H9 (cell line): ENCODE measurements around the gene CELF4. TPM values are rescaled to one million over a fixed set of nuclear protein-coding genes. Genes with fewer than 3 reads are reported as not detected.
A peak's percentile ranks its signal among the peaks of the same experiment; 100 is the strongest.

Experiments used
- DNase-seq: peaks from one replicate; pipeline ENCODE4 v3.0.0-alpha.2; 2017
- H2AFZ ChIP-seq: one replicate; pipeline ENCODE4 v1.6.1; 2013; ENCODE audit warnings: mild to moderate bottlenecking, low read length, control low read depth, moderate library complexity
- H2AK5ac ChIP-seq: 2 replicates; pipeline ENCODE4 v1.6.1; 2013; ENCODE audit warnings: low read length, control low read depth, mixed read lengths; ENCODE audit not compliant: insufficient read length
- H2BK120ac ChIP-seq: one replicate; pipeline ENCODE4 v1.6.1; 2013; ENCODE audit warnings: low read depth, mild to moderate bottlenecking, low read length, control low read depth, inconsistent platforms; ENCODE audit not compliant: poor library complexity, severe bottlenecking
- H2BK12ac ChIP-seq: 2 replicates; pipeline ENCODE4 v1.6.1; 2013; ENCODE audit warnings: low read length, control low read depth, mixed read lengths, low read depth; ENCODE audit not compliant: insufficient read length
- H2BK15ac ChIP-seq: 2 replicates; pipeline ENCODE4 v1.6.1; 2013; ENCODE audit warnings: low read depth, low read length, control low read depth
- H2BK20ac ChIP-seq: one replicate; pipeline ENCODE4 v1.6.1; 2013; ENCODE audit warnings: low read depth, mild to moderate bottlenecking, low read length, control low read depth, inconsistent platforms; ENCODE audit not compliant: poor library complexity, severe bottlenecking
- H2BK5ac ChIP-seq: 2 replicates; pipeline ENCODE4 v1.6.1; 2013; ENCODE audit warnings: low read length, control low read depth, mixed read lengths; ENCODE audit not compliant: insufficient read length
- H3K14ac ChIP-seq: 2 replicates; pipeline ENCODE4 v1.6.1; 2013; ENCODE audit warnings: low read length, control low read depth; ENCODE audit not compliant: insufficient read depth
- H3K18ac ChIP-seq: 2 replicates; pipeline ENCODE4 v1.6.1; 2013; ENCODE audit warnings: low read depth, mild to moderate bottlenecking, mixed read lengths, low read length, control low read depth; ENCODE audit not compliant: insufficient read length
- H3K23ac ChIP-seq: 2 replicates; pipeline ENCODE4 v1.6.1; 2013; ENCODE audit warnings: low read length, control low read depth, mixed read lengths, low read depth; ENCODE audit not compliant: insufficient read length
- H3K23me2 ChIP-seq: 2 replicates; pipeline ENCODE4 v1.6.1; 2013; ENCODE audit warnings: low read depth, mild to moderate bottlenecking, mixed read lengths, low read length, control low read depth; ENCODE audit not compliant: insufficient read length, poor library complexity, severe bottlenecking
- H3K27ac ChIP-seq: 2 replicates; pipeline ENCODE4 v1.5.1; 2013; ENCODE audit warnings: low read length, control low read depth, mixed read lengths, low read depth; ENCODE audit not compliant: insufficient read length
- H3K27me3 ChIP-seq: 2 replicates; pipeline ENCODE4 v1.6.1; 2013; ENCODE audit warnings: low read length, control low read depth, inconsistent platforms; ENCODE audit not compliant: insufficient read depth
- H3K4ac ChIP-seq: 2 replicates; pipeline ENCODE4 v1.6.1; 2013; ENCODE audit warnings: low read depth, mild to moderate bottlenecking, control low read depth, inconsistent platforms, low read length, moderate library complexity
- H3K4me1 ChIP-seq: 2 replicates; pipeline ENCODE4 v1.6.1; 2013; ENCODE audit warnings: low read length, control low read depth, inconsistent platforms; ENCODE audit not compliant: insufficient read depth
- H3K4me2 ChIP-seq: 2 replicates; pipeline ENCODE4 v1.6.1; 2013; ENCODE audit warnings: low read length, control low read depth, mixed read lengths; ENCODE audit not compliant: insufficient read length, insufficient read depth
- H3K56ac ChIP-seq: 2 replicates; pipeline ENCODE4 v1.6.1; 2013; ENCODE audit warnings: low read depth, mild to moderate bottlenecking, mixed read lengths, low read length, control low read depth; ENCODE audit not compliant: insufficient read length
- H3K79me1 ChIP-seq: 2 replicates; pipeline ENCODE4 v1.6.1; 2013; ENCODE audit warnings: low read depth, mild to moderate bottlenecking, moderate library complexity, low read length, control low read depth, inconsistent platforms; ENCODE audit not compliant: insufficient read depth, poor library complexity, severe bottlenecking
- H3K79me2 ChIP-seq: 2 replicates; pipeline ENCODE4 v1.6.1; 2013; ENCODE audit warnings: low read length, control low read depth, inconsistent platforms; ENCODE audit not compliant: insufficient read depth
- H3K9ac ChIP-seq: 2 replicates; pipeline ENCODE4 v1.6.1; 2013; ENCODE audit warnings: low read length, control low read depth, mixed read lengths; ENCODE audit not compliant: insufficient read length; ENCODE audit errors: extremely low read depth
- H3K9me3 ChIP-seq: one replicate; pipeline ENCODE4 v1.6.1; 2013; ENCODE audit warnings: low read depth, low read length, inconsistent platforms; ENCODE audit not compliant: control insufficient read depth
- H3T11ph ChIP-seq: one replicate; pipeline ENCODE4 v1.6.1; 2013; ENCODE audit warnings: mild to moderate bottlenecking, low read length, control low read depth, inconsistent platforms
- H4K20me1 ChIP-seq: one replicate; pipeline ENCODE4 v1.6.1; 2013; ENCODE audit not compliant: control insufficient read depth, insufficient read length, insufficient read depth
- H4K5ac ChIP-seq: 2 replicates; pipeline ENCODE4 v1.6.1; 2013; ENCODE audit warnings: low read depth, mild to moderate bottlenecking, mixed read lengths, low read length, control low read depth; ENCODE audit not compliant: insufficient read length
- H4K8ac ChIP-seq: replicated peaks from 2 replicates; pipeline ENCODE4 v1.6.1; 2013; ENCODE audit warnings: low read length, control low read depth, mixed read lengths, low read depth; ENCODE audit not compliant: insufficient read length
- H4K91ac ChIP-seq: 2 replicates; pipeline ENCODE4 v1.6.1; 2013; ENCODE audit warnings: low read depth, mild to moderate bottlenecking, moderate library complexity, mixed read lengths, low read length, control low read depth; ENCODE audit not compliant: insufficient read length
- H3K27ac Mint-ChIP-seq, 3 experiments: 2 replicates in 2 of 3; 3 replicates in 1 of 3; pipeline ENCODE4 v1.8.0; 2020 to 2021; ENCODE audit warnings: mixed read lengths in 3 of 3, mild to moderate bottlenecking in 1 of 3, moderate library complexity in 1 of 3
- H3K27me3 Mint-ChIP-seq: 2 replicates; pipeline ENCODE4 v1.8.0; 2021; ENCODE audit warnings: low read depth, mild to moderate bottlenecking, moderate library complexity, mixed read lengths
- H3K36me3 Mint-ChIP-seq, 3 experiments: 2 replicates in 2 of 3; 3 replicates in 1 of 3; pipeline ENCODE4 v1.8.0; 2020 to 2021; ENCODE audit warnings: low read depth in 3 of 3, mixed read lengths in 3 of 3; ENCODE audit not compliant: insufficient read depth in 1 of 3
- H3K4me1 Mint-ChIP-seq, 2 experiments: 2 replicates each; pipeline ENCODE4 v1.8.0; 2020; ENCODE audit warnings: mixed read lengths in 2 of 2
- H3K4me3 Mint-ChIP-seq, 2 experiments: 2 replicates in 1 of 2; 3 replicates in 1 of 2; pipeline ENCODE4 v1.8.0; 2020 to 2021; ENCODE audit warnings: mild to moderate bottlenecking in 2 of 2, mixed read lengths in 2 of 2, moderate library complexity in 1 of 2
- H3K9me3 Mint-ChIP-seq, 2 experiments: 2 replicates in 1 of 2; 3 replicates in 1 of 2; pipeline ENCODE4 v1.8.0; 2020; ENCODE audit warnings: mild to moderate bottlenecking in 2 of 2, mixed read lengths in 2 of 2, moderate library complexity in 1 of 2
- CTCF ChIP-seq: fragments of 200-600 bp; sonication (generic); conservative IDR thresholded peaks from 3 replicates; pipeline ENCODE4 v1.8.0; 2021; ENCODE audit warnings: antibody characterized with exemption, mild to moderate bottlenecking
- WGBS: extraction: QIAGEN DNeasy Blood & Tissue Kit; methylation state at CpG from one replicate; pipeline ENCODE4 v1.1.7; 2013; ENCODE audit warnings: missing lambda C conversion rate, low lambda C conversion rate, mixed read lengths; ENCODE audit not compliant: insufficient read length; ENCODE audit errors: extremely low coverage; 5-methylcytosine and 5-hydroxymethylcytosine counted together
- total RNA-seq: library from RNA; stranded (reverse); gene quantifications from 2 replicates; pipeline ENCODE4 v1.2.1, GENCODE V29; 2021

Gene CELF4
- total RNA-seq, 1 experiment from 2014 or later: 1.1 TPM

GRCh38 chr18:37334631-37335408, 230.8 kb downstream of the CELF4 start:
- Mint-ChIP-seq H3K36me3 (no peaks in the 10 kb centered on the region), H3K9me3 (no peaks in the 10 kb centered on the region), H3K4me3 (no peak overlapping the region), H3K27me3 (peaks cover 8% of the 10 kb centered on the region), H3K4me1 (peaks cover 4 to 12% of the 10 kb centered on the region in 2 experiments), H3K27ac (no peak overlapping the region; a peak in 1 of 7 replicates)
- Histone ChIP-seq H3T11ph (no peak overlapping the region), H2BK5ac (no peak overlapping the region), H2BK120ac (no peak overlapping the region), H3K27me3 (no peaks in the 10 kb centered on the region), H3K9ac (no peak overlapping the region), H3K4me1 (no peaks in the 10 kb centered on the region; the same call in 1 of the 2 replicates), H3K18ac (peak overlapping the region; percentile 25), H2BK15ac (no peak overlapping the region), H4K91ac (no peak overlapping the region), H3K4me2 (no peak overlapping the region), H4K5ac (no peak overlapping the region), H3K56ac (no peak overlapping the region), H3K23me2 (no peaks in the 10 kb centered on the region), H3K79me2 (no peaks in the 10 kb centered on the region), H3K79me1 (no peaks in the 10 kb centered on the region), H3K4ac (no peak overlapping the region), H4K8ac (no peak overlapping the region), H2BK12ac (no peak overlapping the region), H4K20me1 (no peaks in the 10 kb centered on the region), H2AK5ac (no peak overlapping the region), H2BK20ac (no peak overlapping the region), H2AFZ (no peak overlapping the region), H3K27ac (no peak overlapping the region), H3K9me3 (no peaks in the 10 kb centered on the region), H3K23ac (no peak overlapping the region), H3K14ac (no peak overlapping the region; the same call in 1 of the 2 replicates)
- no peak for TF ChIP-seq CTCF
- no CpG with 5 or more reads among the region's 23 CpGs for WGBS
- DNase-seq: no peak
